Mucosa of rectum (tissue), 2 donors: ENCODE results near the gene MYDGF.

Experiments
- H3K27ac ChIP-seq, 2 donors: one replicate each; pipeline ENCODE4 v1.7.0; 2013; ENCODE audit warnings: inconsistent platforms in 2 of 2, low read depth in 2 of 2, low read length in 2 of 2
- H3K27me3 ChIP-seq, 2 donors: one replicate each; pipeline ENCODE4 v1.7.0; 2013; ENCODE audit warnings: low read length in 2 of 2; ENCODE audit not compliant: control insufficient read depth in 2 of 2, insufficient read depth in 2 of 2
- H3K36me3 ChIP-seq, 2 donors: one replicate each; pipeline ENCODE4 v1.7.0; 2013; ENCODE audit warnings: low read length in 2 of 2; ENCODE audit not compliant: control insufficient read depth in 2 of 2, insufficient read depth in 2 of 2
- H3K4me1 ChIP-seq, 2 donors: one replicate each; pipeline ENCODE4 v1.7.0; 2013; ENCODE audit warnings: low read length in 2 of 2, mild to moderate bottlenecking in 1 of 2; ENCODE audit not compliant: control insufficient read depth in 2 of 2, insufficient read depth in 2 of 2
- H3K4me3 ChIP-seq, 2 donors: one replicate each; pipeline ENCODE4 v1.7.0; 2013; ENCODE audit warnings: low read length in 2 of 2
- H3K9ac ChIP-seq, 2 donors: one replicate each; pipeline ENCODE4 v1.7.0; 2013; ENCODE audit warnings: low read length in 2 of 2, low read depth in 1 of 2, mild to moderate bottlenecking in 1 of 2
- H3K9me3 ChIP-seq, 2 donors: one replicate each; pipeline ENCODE4 v1.7.0; 2013; ENCODE audit warnings: low read length in 2 of 2; ENCODE audit not compliant: control insufficient read depth in 2 of 2
- donor health status: healthy.
- donor health status: Normal muscosa, but diverticular disease.

Gene MYDGF

GRCh38 chr19:4711211-4711610 is 41.1 kb upstream of the MYDGF start:
- H3K4me3 ChIP-seq = no peak overlapping the region
- H3K9ac ChIP-seq = no peak overlapping the region
- peaks cover 15 to 23% of the 10 kb centered on the region in 2 donors for H3K4me1 ChIP-seq
- no peak overlapping the region for H3K27ac ChIP-seq
- peaks cover 42 to 56% of the 10 kb centered on the region in 2 donors for H3K36me3 ChIP-seq
- H3K9me3 ChIP-seq = no peaks in the 10 kb centered on the region
- no peaks in the 10 kb centered on the region for H3K27me3 ChIP-seq

- H3K36me3 ChIP-seq = peaks cover 35 to 51% of the 10 kb centered on the region in 2 donors
Observed at GRCh38 chr19:4710281-4710600, 40.1 kb upstream of the MYDGF start.

GRCh38 chr19:4709440-4710280 is 39.5 kb upstream of the MYDGF start:
- H3K36me3 ChIP-seq = peaks cover 35 to 53% of the 10 kb centered on the region in 2 donors
- no peak overlapping the region for H3K4me3 ChIP-seq
- H3K4me1 ChIP-seq = peaks cover 17 to 31% of the 10 kb centered on the region in 2 donors

More at GRCh38 chr19:4710281-4710600, 40.1 kb upstream of the MYDGF start:
- Histone ChIP-seq H3K9me3 (no peaks in the 10 kb centered on the region), H3K27me3 (no peaks in the 10 kb centered on the region), H3K9ac (no peak overlapping the region), H3K27ac (peak overlapping the region in 1 of 2 donors; percentile 9), H3K4me1 (peaks cover 17 to 31% of the 10 kb centered on the region in 2 donors), H3K4me3 (no peak overlapping the region)

GRCh38 chr19:4707956-4708650 is 38.0 kb upstream of the MYDGF start:
- Histone ChIP-seq H3K9me3 (no peaks in the 10 kb centered on the region), H3K4me1 (peaks cover 9 to 20% of the 10 kb centered on the region in 2 donors), H3K27me3 (no peaks in the 10 kb centered on the region), H3K9ac (no peak overlapping the region), H3K4me3 (no peak overlapping the region), H3K36me3 (peaks cover 38 to 59% of the 10 kb centered on the region in 2 donors), H3K27ac (peak overlapping the region in 1 of 2 donors; percentile 52)

More at GRCh38 chr19:4709440-4710280, 39.5 kb upstream of the MYDGF start:
- H3K9ac ChIP-seq = no peak overlapping the region
- H3K27me3 ChIP-seq = no peaks in the 10 kb centered on the region
- no peaks in the 10 kb centered on the region for H3K9me3 ChIP-seq
- H3K27ac ChIP-seq = peak overlapping the region in 1 of 2 donors; percentile 9

DNA sequence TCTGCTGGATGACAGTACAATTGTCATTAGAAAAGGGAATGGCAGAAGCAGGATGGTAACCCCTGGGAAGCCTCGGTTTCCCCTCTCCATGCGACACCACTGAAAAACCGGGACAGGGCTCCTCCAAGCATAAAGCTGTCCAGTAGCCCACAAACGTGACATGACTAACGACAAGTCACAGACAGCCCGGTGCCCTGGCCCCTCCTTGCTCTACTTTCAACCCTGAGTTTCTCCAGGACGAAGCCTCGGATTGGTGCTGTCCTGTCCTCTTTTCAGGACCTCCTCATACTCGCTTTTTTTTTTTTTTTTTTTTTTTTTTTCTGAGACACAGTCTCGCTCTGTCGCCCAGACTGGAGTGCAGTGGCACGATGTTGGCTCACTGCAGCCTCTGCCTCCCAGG is 37.2 kb upstream of the MYDGF start:
- Histone ChIP-seq H3K27ac (no peak overlapping the region), H3K36me3 (peaks cover 36 to 57% of the 10 kb centered on the region in 2 donors), H3K9ac (no peak overlapping the region), H3K27me3 (no peaks in the 10 kb centered on the region), H3K4me3 (no peak overlapping the region), H3K4me1 (peaks cover 5 to 13% of the 10 kb centered on the region in 2 donors), H3K9me3 (no peaks in the 10 kb centered on the region)

DNA sequence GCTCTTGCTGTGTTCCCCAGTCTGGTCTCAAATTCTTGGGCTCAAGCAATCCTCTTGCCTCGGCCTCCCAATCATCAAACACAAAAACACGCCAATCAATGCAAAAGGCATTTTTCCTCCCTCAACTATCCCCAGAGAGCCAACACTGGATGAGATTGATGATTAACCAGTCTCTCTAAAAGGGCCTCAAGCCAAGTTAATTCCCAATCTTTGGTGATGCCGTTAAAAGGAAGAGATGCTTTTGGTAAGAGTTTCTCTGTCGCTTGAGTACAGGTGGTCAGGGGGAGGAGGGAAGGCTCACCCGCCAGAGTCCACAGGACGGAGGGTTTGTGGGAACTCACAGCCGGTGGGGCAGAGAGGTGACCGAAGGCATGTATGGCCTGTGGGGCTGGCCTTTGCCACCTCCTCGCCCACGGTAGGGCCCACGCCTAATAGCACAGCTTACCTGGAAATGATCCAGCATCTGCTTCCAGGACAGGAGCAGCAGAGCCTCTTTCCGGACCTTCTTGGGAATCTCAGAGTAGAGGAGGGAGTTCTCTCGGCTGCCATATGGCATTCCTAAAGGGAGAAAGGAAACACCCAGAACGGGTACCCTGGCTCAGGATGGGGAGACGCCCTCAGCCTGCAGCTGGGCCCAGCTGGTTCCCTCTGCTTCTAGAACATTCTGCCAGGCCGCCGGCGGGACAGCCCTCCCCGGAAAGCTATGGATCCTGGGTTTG is 35.4 kb upstream of the MYDGF start:
- Histone ChIP-seq H3K9me3 (no peaks in the 10 kb centered on the region), H3K4me1 (peaks cover 7 to 11% of the 10 kb centered on the region in 2 donors), H3K4me3 (no peak overlapping the region), H3K27ac (peak overlapping the region; percentile 68 to 76), H3K27me3 (no peaks in the 10 kb centered on the region), H3K9ac (no peak overlapping the region), H3K36me3 (peaks cover 38 to 59% of the 10 kb centered on the region in 2 donors)

- Histone ChIP-seq H3K36me3 (peaks cover 41 to 60% of the 10 kb centered on the region in 2 donors), H3K4me3 (no peak overlapping the region)
Observed at GRCh38 chr19:4704317-4704673, 34.2 kb upstream of the MYDGF start.

GRCh38 chr19:4703671-4704316 is 33.7 kb upstream of the MYDGF start:
- Histone ChIP-seq H3K27ac (no peak overlapping the region), H3K9me3 (no peaks in the 10 kb centered on the region), H3K4me3 (no peak overlapping the region), H3K36me3 (peaks cover 41 to 62% of the 10 kb centered on the region in 2 donors), H3K27me3 (no peaks in the 10 kb centered on the region), H3K4me1 (peaks cover 4 to 11% of the 10 kb centered on the region in 2 donors), H3K9ac (no peak overlapping the region)

More at GRCh38 chr19:4704317-4704673, 34.2 kb upstream of the MYDGF start:
- peaks cover 4 to 11% of the 10 kb centered on the region in 2 donors for H3K4me1 ChIP-seq
- peak overlapping the region in 1 of 2 donors; percentile 34 for H3K27ac ChIP-seq
- no peak overlapping the region for H3K9ac ChIP-seq
- no peaks in the 10 kb centered on the region for H3K9me3 ChIP-seq
- no peaks in the 10 kb centered on the region for H3K27me3 ChIP-seq

DNA sequence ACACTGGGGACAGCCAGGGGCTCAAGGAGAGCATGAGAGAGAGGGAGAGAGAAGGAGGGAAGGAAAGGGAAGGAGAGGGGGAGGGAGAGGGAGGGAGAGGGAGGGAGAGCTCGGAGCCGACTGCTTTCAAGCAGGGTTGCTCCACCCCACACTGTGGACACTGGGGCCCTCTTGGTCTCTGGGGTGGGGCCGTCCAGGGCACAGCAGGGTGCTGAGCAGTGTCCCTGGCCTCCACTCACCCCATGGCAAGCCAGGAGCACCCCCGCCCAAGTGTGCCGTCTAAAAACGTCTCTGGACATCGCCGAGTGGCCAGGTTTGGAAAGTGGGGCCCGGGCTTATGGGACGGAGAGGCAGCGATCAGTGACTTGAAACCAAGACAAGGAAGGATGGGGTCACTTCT is 32.6 kb upstream of the MYDGF start:
- no peaks in the 10 kb centered on the region for H3K27me3 ChIP-seq
- no peak overlapping the region for H3K27ac ChIP-seq
- H3K9ac ChIP-seq = no peak overlapping the region
- peaks cover 49 to 66% of the 10 kb centered on the region in 2 donors for H3K36me3 ChIP-seq
- peaks cover 4 to 11% of the 10 kb centered on the region in 2 donors for H3K4me1 ChIP-seq
- H3K9me3 ChIP-seq = no peaks in the 10 kb centered on the region
- no peak overlapping the region for H3K4me3 ChIP-seq
